LHCN-M2 (cell line): ENCODE results near the gene TRH. TPM values are rescaled to one million over a fixed set of nuclear protein-coding genes. Genes with fewer than 3 reads are reported as not detected.
"Not testable (repeated sequence)": the region's sequence is repeated elsewhere in the genome, so short reads cannot be mapped to it uniquely, and the experiment has no call there.

Experiments
- DNase-seq: peaks from one replicate; pipeline ENCODE4 v3.0.0-alpha.2; 2012; ENCODE audit warnings: low read depth
- total RNA-seq: library from RNA; depleted of rRNA; stranded (reverse); fragments of >200 nt; gene quantifications from 2 replicates; pipeline ENCODE4 v1.2.3, GENCODE V29; 2014

The TRH gene
- total RNA-seq, 1 experiment from 2014 or later = not detected

- no peak for DNase-seq
Observed at GRCh38 chr3:129965937-129966336, 8.6 kb upstream of the TRH start.

- no peak for DNase-seq
Observed at GRCh38 chr3:129966876-129967275, 7.6 kb upstream of the TRH start.

GRCh38 chr3:129967761-129968160, 6.8 kb upstream of the TRH start:
- no peak for DNase-seq

GRCh38 chr3:129971351-129972052, 3.0 kb upstream of the TRH start:
- DNase-seq = no peak

- DNase-seq = no peak
Observed at GRCh38 chr3:129972301-129972700, 2.2 kb upstream of the TRH start.

- no peak for DNase-seq
Observed at GRCh38 chr3:129973853-129974563, 512 bp upstream of the TRH start.

GRCh38 chr3:129974833-129975704, 549 bp downstream of the TRH start:
- DNase-seq = no peak

- DNase-seq = no peak
Observed at GRCh38 chr3:129975705-129976048, 1.2 kb downstream of the TRH start.

GRCh38 chr3:129976286-129976685, 1.8 kb downstream of the TRH start:
- no peak for DNase-seq

GRCh38 chr3:129978123-129978522, 3.6 kb downstream of the TRH start:
- no peak for DNase-seq

GRCh38 chr3:129979905-129980304, 5.4 kb downstream of the TRH start:
- DNase-seq = no peak

GRCh38 chr3:129983561-129983960, 9.0 kb downstream of the TRH start:
- DNase-seq = no peak

GRCh38 chr3:129984125-129984524, 9.6 kb downstream of the TRH start:
- no peak for DNase-seq

- DNase-seq = no peak
Observed at GRCh38 chr3:129985113-129985512, 10.6 kb downstream of the TRH start.

- no peak for DNase-seq
Observed at GRCh38 chr3:129988429-129988828, 13.9 kb downstream of the TRH start.

GRCh38 chr3:129989414-129989813, 14.9 kb downstream of the TRH start:
- no peak for DNase-seq

- no peak for DNase-seq
Observed at GRCh38 chr3:129992781-129993180, 18.3 kb downstream of the TRH start.

GRCh38 chr3:129994883-129995559, 20.5 kb downstream of the TRH start:
- DNase-seq = no peak

GRCh38 chr3:129996073-129996472, 21.6 kb downstream of the TRH start:
- no peak for DNase-seq

GRCh38 chr3:129999176-129999575, 24.7 kb downstream of the TRH start:
- DNase-seq = not testable (repeated sequence)

- DNase-seq = peak; percentile 9
Observed at GRCh38 chr3:130002666-130003598, 28.4 kb downstream of the TRH start.
